Astrocyte of the cerebellum (primary cell): ENCODE results near the gene COL8A2.

Source experiments
- DNase-seq: peaks from one replicate; pipeline ENCODE4 v3.0.0-alpha.2; 2011; ENCODE audit warnings: low read depth
- H3K4me3 ChIP-seq: 2 replicates; pipeline ENCODE4 v1.5.1; 2011; ENCODE audit warnings: mild to moderate bottlenecking, low read depth, low read length, moderate library complexity
- CTCF ChIP-seq: IDR thresholded peaks from 2 replicates; pipeline ENCODE4 v1.5.1; 2012; ENCODE audit warnings: low read length, low read depth, moderate library complexity, mild to moderate bottlenecking; ENCODE audit errors: missing control alignments
- in situ Hi-C: cut with HindIII; loops from 2 replicates; pipeline ENCODE4 v1.10.0; 2017; ENCODE audit warnings: low sequenced_read_pairs

Gene COL8A2

GRCh38 chr1:36123356-36123755 lies 1.7 kb downstream of the COL8A2 start:
- no peak overlapping the region for H3K4me3 ChIP-seq
- TF ChIP-seq CTCF, result no peak
- DNase-seq, result no peak
- in situ Hi-C loops, result no loop called here

GRCh38 chr1:36122062-36123030 lies 2.7 kb downstream of the COL8A2 start:
- in situ Hi-C loops, result no loop called here
- no peak overlapping the region for H3K4me3 ChIP-seq
- no peak for DNase-seq
- TF ChIP-seq CTCF, result no peak

- DNase-seq, result no peak
- in situ Hi-C loops, result no loop called here
- no peak overlapping the region for H3K4me3 ChIP-seq
- no peak for TF ChIP-seq CTCF
Measured at GRCh38 chr1:36119456-36119855, 5.6 kb downstream of the COL8A2 start.

GRCh38 chr1:36118447-36119204 lies 6.4 kb downstream of the COL8A2 start:
- DNase-seq, result no peak
- in situ Hi-C loops, result no loop called here
- no peak for TF ChIP-seq CTCF
- no peak overlapping the region for H3K4me3 ChIP-seq

- no peak overlapping the region for H3K4me3 ChIP-seq
- DNase-seq, result no peak
- in situ Hi-C loops, result no loop called here
- TF ChIP-seq CTCF, result no peak
Measured at GRCh38 chr1:36116901-36117300, 8.1 kb downstream of the COL8A2 start.

GRCh38 chr1:36115931-36116330 lies 9.1 kb downstream of the COL8A2 start:
- no peak overlapping the region for H3K4me3 ChIP-seq
- no peak for TF ChIP-seq CTCF
- in situ Hi-C loops, result no loop called here
- DNase-seq, result no peak
